Measurements from ENCODE around the gene KCNAB2.

The KCNAB2 gene

DNA sequence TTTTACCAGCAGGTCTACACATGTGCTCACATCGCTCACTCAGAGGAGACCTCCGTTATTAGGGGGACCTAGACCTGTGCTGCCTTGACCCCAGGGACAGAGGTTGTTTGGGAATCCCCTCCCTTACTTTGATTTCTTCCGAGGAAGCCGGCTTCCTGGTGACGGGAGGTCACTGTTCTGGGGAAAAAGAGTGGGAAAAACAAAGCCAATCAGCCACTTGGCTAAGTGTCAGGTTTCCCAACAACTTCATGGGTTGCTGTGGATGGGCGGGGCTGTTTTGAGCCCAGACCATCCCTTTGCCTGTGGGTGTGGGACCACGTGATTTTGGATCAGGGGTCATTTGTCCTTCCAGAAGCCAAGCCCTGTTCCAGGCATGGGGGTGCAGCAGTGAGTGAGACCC, 7.1 kb upstream of the KCNAB2 start:
- no peaks in the 10 kb centered on the region for H3K9me3 ChIP-seq (ENCODE audit: control insufficient read depth, low read length)
- no peak overlapping the region for H3K9ac ChIP-seq
- H2AFZ ChIP-seq, result no peak overlapping the region
- no peaks in the 10 kb centered on the region for H3K79me2 ChIP-seq
- no peak overlapping the region for H3K27ac ChIP-seq
- no peaks in the 10 kb centered on the region for H3K4me1 ChIP-seq
- H3K27me3 ChIP-seq (ENCODE audit: control insufficient read depth, insufficient read depth, low read length), result no peaks in the 10 kb centered on the region
- H3K4me2 ChIP-seq (ENCODE audit: low read length), result no peak overlapping the region
- TF ChIP-seq, protein P1, sequence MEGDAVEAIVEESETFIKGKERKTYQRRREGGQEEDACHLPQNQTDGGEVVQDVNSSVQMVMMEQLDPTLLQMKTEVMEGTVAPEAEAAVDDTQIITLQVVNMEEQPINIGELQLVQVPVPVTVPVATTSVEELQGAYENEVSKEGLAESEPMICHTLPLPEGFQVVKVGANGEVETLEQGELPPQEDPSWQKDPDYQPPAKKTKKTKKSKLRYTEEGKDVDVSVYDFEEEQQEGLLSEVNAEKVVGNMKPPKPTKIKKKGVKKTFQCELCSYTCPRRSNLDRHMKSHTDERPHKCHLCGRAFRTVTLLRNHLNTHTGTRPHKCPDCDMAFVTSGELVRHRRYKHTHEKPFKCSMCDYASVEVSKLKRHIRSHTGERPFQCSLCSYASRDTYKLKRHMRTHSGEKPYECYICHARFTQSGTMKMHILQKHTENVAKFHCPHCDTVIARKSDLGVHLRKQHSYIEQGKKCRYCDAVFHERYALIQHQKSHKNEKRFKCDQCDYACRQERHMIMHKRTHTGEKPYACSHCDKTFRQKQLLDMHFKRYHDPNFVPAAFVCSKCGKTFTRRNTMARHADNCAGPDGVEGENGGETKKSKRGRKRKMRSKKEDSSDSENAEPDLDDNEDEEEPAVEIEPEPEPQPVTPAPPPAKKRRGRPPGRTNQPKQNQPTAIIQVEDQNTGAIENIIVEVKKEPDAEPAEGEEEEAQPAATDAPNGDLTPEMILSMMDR (IDR thresholded peaks at IDR 0.05), result no peak
- no peaks in the 10 kb centered on the region for H3K36me3 ChIP-seq (ENCODE audit: control insufficient read depth, insufficient read depth, low read length)
- H3K4me3 ChIP-seq (ENCODE audit: low read depth, low read length), result no peak overlapping the region

GRCh38 chr1:6039031-6039430, 6.7 kb upstream of the KCNAB2 start:
- Histone ChIP-seq H3K9ac (no peak overlapping the region), H2AFZ (no peak overlapping the region), H3K4me2 (ENCODE audit: low read length) (no peak overlapping the region), H3K9me3 (ENCODE audit: control insufficient read depth, low read length) (no peaks in the 10 kb centered on the region), H3K4me1 (no peaks in the 10 kb centered on the region), H3K27me3 (ENCODE audit: control insufficient read depth, insufficient read depth, low read length) (no peaks in the 10 kb centered on the region), H3K4me3 (ENCODE audit: low read depth, low read length) (no peak overlapping the region), H3K36me3 (ENCODE audit: control insufficient read depth, insufficient read depth, low read length) (no peaks in the 10 kb centered on the region), H3K79me2 (no peaks in the 10 kb centered on the region), H3K27ac (no peak overlapping the region)
- TF ChIP-seq, protein P1 (IDR thresholded peaks at IDR 0.05), result no peak

- Histone ChIP-seq H3K27me3 (ENCODE audit: control insufficient read depth, insufficient read depth, low read length) (no peaks in the 10 kb centered on the region), H3K79me2 (no peaks in the 10 kb centered on the region), H3K4me3 (ENCODE audit: low read depth, low read length) (no peak overlapping the region), H2AFZ (no peak overlapping the region), H3K36me3 (ENCODE audit: control insufficient read depth, insufficient read depth, low read length) (no peaks in the 10 kb centered on the region), H3K27ac (no peak overlapping the region), H3K4me2 (ENCODE audit: low read length) (no peak overlapping the region), H3K4me1 (no peaks in the 10 kb centered on the region), H3K9ac (no peak overlapping the region), H3K9me3 (ENCODE audit: control insufficient read depth, low read length) (no peaks in the 10 kb centered on the region)
- TF ChIP-seq, protein P1 (IDR thresholded peaks at IDR 0.05), result no peak
These were observed 5.2 kb upstream of the KCNAB2 start for GRCh38 chr1:6040444-6040843.

DNA sequence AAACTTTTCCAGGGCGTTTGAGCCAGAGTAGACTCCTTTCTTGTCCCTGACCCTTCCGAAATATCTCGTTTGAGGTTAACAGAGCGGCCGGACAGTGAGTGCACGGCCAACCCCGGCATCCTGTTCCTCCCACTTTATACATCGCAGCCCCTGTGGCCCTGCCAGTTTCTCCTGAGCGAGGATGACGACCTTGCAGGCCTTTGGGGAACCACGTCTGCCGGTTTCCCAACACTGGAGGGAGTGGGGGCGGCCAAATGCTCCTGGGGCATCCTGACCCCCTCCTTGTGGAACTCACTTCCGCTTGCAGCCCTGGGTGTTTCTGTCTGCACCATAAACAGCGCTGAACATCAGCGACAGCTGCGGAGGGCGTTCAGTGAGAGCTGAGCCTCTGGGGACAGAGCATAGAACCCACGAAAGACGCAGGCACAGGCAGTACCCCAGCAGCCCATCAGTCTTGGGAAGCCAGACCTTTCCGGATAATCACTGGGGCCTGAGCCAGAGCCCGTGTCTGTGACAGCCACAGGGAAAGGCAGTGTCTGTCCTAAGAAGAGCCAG, 4.8 kb upstream of the KCNAB2 start:
- no peaks in the 10 kb centered on the region for H3K36me3 ChIP-seq (ENCODE audit: control insufficient read depth, insufficient read depth, low read length)
- no peak overlapping the region for H2AFZ ChIP-seq
- H3K4me3 ChIP-seq (ENCODE audit: low read depth, low read length), result no peak overlapping the region
- no peak overlapping the region for H3K4me2 ChIP-seq (ENCODE audit: low read length)
- H3K79me2 ChIP-seq, result no peaks in the 10 kb centered on the region
- H3K27me3 ChIP-seq (ENCODE audit: control insufficient read depth, insufficient read depth, low read length), result no peaks in the 10 kb centered on the region
- no peaks in the 10 kb centered on the region for H3K4me1 ChIP-seq
- TF ChIP-seq, protein P1 (IDR thresholded peaks at IDR 0.05), result no peak
- H3K27ac ChIP-seq, result no peak overlapping the region
- H3K9me3 ChIP-seq (ENCODE audit: control insufficient read depth, low read length), result no peaks in the 10 kb centered on the region
- H3K9ac ChIP-seq, result no peak overlapping the region

DNA sequence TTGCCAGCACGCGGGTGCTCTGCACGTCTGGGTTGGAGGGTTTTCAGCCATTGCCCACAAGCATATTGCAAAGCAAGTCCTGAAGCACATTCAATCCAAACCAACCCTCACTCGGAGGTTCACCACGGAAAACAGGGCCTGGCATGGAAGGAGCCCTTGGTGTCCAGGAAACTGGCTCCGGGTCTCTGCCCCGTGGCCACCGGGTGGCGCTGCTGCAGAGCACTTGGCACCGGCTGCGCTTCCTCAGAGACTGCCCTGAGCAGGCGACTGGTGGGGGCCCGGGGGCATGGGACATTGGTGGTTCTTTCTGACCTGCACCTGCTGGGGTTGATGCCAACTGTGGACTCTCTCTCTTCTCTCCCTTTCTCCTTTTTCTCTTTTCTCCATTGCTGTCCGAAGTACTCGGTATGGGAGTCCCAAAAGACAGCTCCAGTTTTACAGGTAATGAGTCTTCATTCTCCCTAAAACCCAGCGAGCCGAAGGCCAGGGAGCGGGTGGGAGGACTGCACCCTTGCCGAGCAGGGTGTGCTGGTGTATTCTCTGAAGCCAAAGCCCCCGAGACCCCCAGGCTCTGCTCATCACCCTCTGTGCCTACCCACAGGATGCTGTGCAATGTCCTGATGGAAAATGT, 4.1 kb upstream of the KCNAB2 start:
- TF ChIP-seq, protein P1 (IDR thresholded peaks at IDR 0.05), result no peak

More for the DNA sequence above, 4.1 kb upstream of the KCNAB2 start:
- H2AFZ ChIP-seq, result no peak overlapping the region
- H3K27me3 ChIP-seq (ENCODE audit: control insufficient read depth, insufficient read depth, low read length), result no peaks in the 10 kb centered on the region
- H3K4me2 ChIP-seq (ENCODE audit: low read length), result no peak overlapping the region
- no peaks in the 10 kb centered on the region for H3K79me2 ChIP-seq
- H3K9ac ChIP-seq, result no peak overlapping the region
- no peaks in the 10 kb centered on the region for H3K36me3 ChIP-seq (ENCODE audit: control insufficient read depth, insufficient read depth, low read length)
- H3K4me3 ChIP-seq (ENCODE audit: low read depth, low read length), result no peak overlapping the region
- no peaks in the 10 kb centered on the region for H3K4me1 ChIP-seq
- no peak overlapping the region for H3K27ac ChIP-seq
- H3K9me3 ChIP-seq (ENCODE audit: control insufficient read depth, low read length), result no peaks in the 10 kb centered on the region

Data from parathyroid adenoma (tissue), 2 donors.